Measurements from ENCODE around the gene YWHAQ. TPM values are rescaled to one million over a fixed set of nuclear protein-coding genes. Genes with fewer than 3 reads are reported as not detected.

The YWHAQ gene
- polyA plus RNA-seq, 1 of the 3 experiments (the other 2 are of a cell fraction) = 240 TPM

GRCh38 chr2:9663008-9663879 is 32.4 kb upstream of the YWHAQ start:
- H3K4me1 ChIP-seq (ENCODE audit: control insufficient read depth in 1 of 2, insufficient read depth in 2 of 2, low read depth in 1 of 2, low read length in 1 of 2) = peaks cover 0 to 17% of the 10 kb centered on the region in 2 experiments; a peak in 3 of 4 replicates
- no peak for DNase-seq
- H2AFZ ChIP-seq (ENCODE audit: low read depth) = no peak overlapping the region; the same call in 1 of the 2 replicates
- no peak for TF ChIP-seq GABPA (IDR thresholded peaks at IDR 0.05; ENCODE audit: low read depth)
- no peak for TF ChIP-seq EZH2phosphoT487 (IDR thresholded peaks at IDR 0.05; ENCODE audit: borderline replicate concordance, low read depth)
- TF ChIP-seq, protein P1, sequence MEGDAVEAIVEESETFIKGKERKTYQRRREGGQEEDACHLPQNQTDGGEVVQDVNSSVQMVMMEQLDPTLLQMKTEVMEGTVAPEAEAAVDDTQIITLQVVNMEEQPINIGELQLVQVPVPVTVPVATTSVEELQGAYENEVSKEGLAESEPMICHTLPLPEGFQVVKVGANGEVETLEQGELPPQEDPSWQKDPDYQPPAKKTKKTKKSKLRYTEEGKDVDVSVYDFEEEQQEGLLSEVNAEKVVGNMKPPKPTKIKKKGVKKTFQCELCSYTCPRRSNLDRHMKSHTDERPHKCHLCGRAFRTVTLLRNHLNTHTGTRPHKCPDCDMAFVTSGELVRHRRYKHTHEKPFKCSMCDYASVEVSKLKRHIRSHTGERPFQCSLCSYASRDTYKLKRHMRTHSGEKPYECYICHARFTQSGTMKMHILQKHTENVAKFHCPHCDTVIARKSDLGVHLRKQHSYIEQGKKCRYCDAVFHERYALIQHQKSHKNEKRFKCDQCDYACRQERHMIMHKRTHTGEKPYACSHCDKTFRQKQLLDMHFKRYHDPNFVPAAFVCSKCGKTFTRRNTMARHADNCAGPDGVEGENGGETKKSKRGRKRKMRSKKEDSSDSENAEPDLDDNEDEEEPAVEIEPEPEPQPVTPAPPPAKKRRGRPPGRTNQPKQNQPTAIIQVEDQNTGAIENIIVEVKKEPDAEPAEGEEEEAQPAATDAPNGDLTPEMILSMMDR (IDR thresholded peaks at IDR 0.05) = no peak
- no peak overlapping the region for H3K4me3 ChIP-seq (ENCODE audit: low read depth in 2 of 2, low read length in 1 of 2)
- no peaks in the 10 kb centered on the region for H3K79me2 ChIP-seq (ENCODE audit: insufficient read depth)
- WGBS (ENCODE audit: low lambda C conversion rate) = 80% methylated on average over 7 of the region's 7 CpGs
- H3K27me3 ChIP-seq (ENCODE audit: insufficient read depth) = no peaks in the 10 kb centered on the region
- no peak overlapping the region for H3K27ac ChIP-seq (ENCODE audit: low read depth in 2 of 2, low read length in 1 of 2)
- ChIA-PET CTCF (interaction anchor here (0.6 kb wide), 1 partner anchor 137 kb away, joined by 4 read pairs; no protein-coding TSS in a partner anchor), POLR2A (no interaction called here)
- H3K4me2 ChIP-seq = no peak overlapping the region
- no peak overlapping the region for H3K9ac ChIP-seq
- H4K20me1 ChIP-seq (ENCODE audit: insufficient read depth) = no peaks in the 10 kb centered on the region
- no peaks in the 10 kb centered on the region for H3K9me2 ChIP-seq
- no peaks in the 10 kb centered on the region for H3K36me3 ChIP-seq (replicated peaks in 1 of 2; ENCODE audit: control insufficient read depth in 1 of 2, insufficient read depth in 2 of 2, low read length in 1 of 2)
- H3K9me3 ChIP-seq = no peaks in the 10 kb centered on the region
- H3F3A ChIP-seq (replicated peaks; ENCODE audit: insufficient read depth) = peaks cover 11% of the 10 kb centered on the region

GRCh38 chr2:9661261-9661660 is 30.5 kb upstream of the YWHAQ start:
- CTCF ChIA-PET = no interaction called here
- TF ChIP-seq CHD2 (IDR thresholded peaks at IDR 0.05; ENCODE audit: low read length, partially characterized antibody) (no peak), GATA2 (CRISPR knock-in tag; IDR thresholded peaks at IDR 0.05) (no peak), RAD21 (IDR thresholded peaks at IDR 0.05; ENCODE audit: low read length) (no peak), TEAD4 (IDR thresholded peaks at IDR 0.05; ENCODE audit: borderline replicate concordance, insufficient read depth) (no peak), NRF1 (IDR thresholded peaks at IDR 0.05; ENCODE audit: low read depth, low read length) (no peak), SIN3A (IDR thresholded peaks at IDR 0.05; ENCODE audit: borderline replicate concordance, low read depth, low read length) (no peak), FOXJ3 (CRISPR knock-in tag; IDR thresholded peaks at IDR 0.05) (no peak), MEF2A (IDR thresholded peaks at IDR 0.05; ENCODE audit: borderline replicate concordance, low read depth) (no peak), USF1 (IDR thresholded peaks at IDR 0.05; ENCODE audit: borderline replicate concordance, low read depth) (no peak), YY1 (IDR thresholded peaks at IDR 0.05; ENCODE audit: low read depth) (no peak), IRF3 (IDR thresholded peaks at IDR 0.05; ENCODE audit: low read depth, low read length) (no peak)
- TF ChIP-seq, protein P2, sequence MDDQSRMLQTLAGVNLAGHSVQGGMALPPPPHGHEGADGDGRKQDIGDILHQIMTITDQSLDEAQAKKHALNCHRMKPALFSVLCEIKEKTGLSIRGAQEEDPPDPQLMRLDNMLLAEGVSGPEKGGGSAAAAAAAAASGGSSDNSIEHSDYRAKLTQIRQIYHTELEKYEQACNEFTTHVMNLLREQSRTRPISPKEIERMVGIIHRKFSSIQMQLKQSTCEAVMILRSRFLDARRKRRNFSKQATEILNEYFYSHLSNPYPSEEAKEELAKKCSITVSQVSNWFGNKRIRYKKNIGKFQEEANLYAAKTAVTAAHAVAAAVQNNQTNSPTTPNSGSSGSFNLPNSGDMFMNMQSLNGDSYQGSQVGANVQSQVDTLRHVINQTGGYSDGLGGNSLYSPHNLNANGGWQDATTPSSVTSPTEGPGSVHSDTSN (IDR thresholded peaks at IDR 0.05) = no peak
- TF ChIP-seq, protein P3, sequence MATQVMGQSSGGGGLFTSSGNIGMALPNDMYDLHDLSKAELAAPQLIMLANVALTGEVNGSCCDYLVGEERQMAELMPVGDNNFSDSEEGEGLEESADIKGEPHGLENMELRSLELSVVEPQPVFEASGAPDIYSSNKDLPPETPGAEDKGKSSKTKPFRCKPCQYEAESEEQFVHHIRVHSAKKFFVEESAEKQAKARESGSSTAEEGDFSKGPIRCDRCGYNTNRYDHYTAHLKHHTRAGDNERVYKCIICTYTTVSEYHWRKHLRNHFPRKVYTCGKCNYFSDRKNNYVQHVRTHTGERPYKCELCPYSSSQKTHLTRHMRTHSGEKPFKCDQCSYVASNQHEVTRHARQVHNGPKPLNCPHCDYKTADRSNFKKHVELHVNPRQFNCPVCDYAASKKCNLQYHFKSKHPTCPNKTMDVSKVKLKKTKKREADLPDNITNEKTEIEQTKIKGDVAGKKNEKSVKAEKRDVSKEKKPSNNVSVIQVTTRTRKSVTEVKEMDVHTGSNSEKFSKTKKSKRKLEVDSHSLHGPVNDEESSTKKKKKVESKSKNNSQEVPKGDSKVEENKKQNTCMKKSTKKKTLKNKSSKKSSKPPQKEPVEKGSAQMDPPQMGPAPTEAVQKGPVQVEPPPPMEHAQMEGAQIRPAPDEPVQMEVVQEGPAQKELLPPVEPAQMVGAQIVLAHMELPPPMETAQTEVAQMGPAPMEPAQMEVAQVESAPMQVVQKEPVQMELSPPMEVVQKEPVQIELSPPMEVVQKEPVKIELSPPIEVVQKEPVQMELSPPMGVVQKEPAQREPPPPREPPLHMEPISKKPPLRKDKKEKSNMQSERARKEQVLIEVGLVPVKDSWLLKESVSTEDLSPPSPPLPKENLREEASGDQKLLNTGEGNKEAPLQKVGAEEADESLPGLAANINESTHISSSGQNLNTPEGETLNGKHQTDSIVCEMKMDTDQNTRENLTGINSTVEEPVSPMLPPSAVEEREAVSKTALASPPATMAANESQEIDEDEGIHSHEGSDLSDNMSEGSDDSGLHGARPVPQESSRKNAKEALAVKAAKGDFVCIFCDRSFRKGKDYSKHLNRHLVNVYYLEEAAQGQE (IDR thresholded peaks at IDR 0.05; ENCODE audit: low read depth, low read length) = no peak

More at GRCh38 chr2:9661261-9661660, 30.5 kb upstream of the YWHAQ start:
- H3K27ac ChIP-seq (ENCODE audit: low read depth in 2 of 2, low read length in 1 of 2) = no peak overlapping the region
- no peaks in the 10 kb centered on the region for H4K20me1 ChIP-seq (ENCODE audit: insufficient read depth)
- H3K4me2 ChIP-seq = no peak overlapping the region
- H3K4me3 ChIP-seq (ENCODE audit: low read depth in 2 of 2, low read length in 1 of 2) = no peak overlapping the region
- H3K9me2 ChIP-seq = no peaks in the 10 kb centered on the region
- H3K4me1 ChIP-seq (ENCODE audit: control insufficient read depth in 1 of 2, insufficient read depth in 2 of 2, low read depth in 1 of 2, low read length in 1 of 2) = peaks cover 0 to 28% of the 10 kb centered on the region in 2 experiments; a peak in 3 of 4 replicates
- no peaks in the 10 kb centered on the region for H3K27me3 ChIP-seq (ENCODE audit: insufficient read depth)
- DNase-seq = no peak
- H3F3A ChIP-seq (replicated peaks; ENCODE audit: insufficient read depth) = peaks cover 17% of the 10 kb centered on the region
- no peaks in the 10 kb centered on the region for H3K79me2 ChIP-seq (ENCODE audit: insufficient read depth)
- 82% methylated on average over 8 of the region's 8 CpGs for WGBS (ENCODE audit: low lambda C conversion rate)
- no peak overlapping the region for H3K9ac ChIP-seq
- POLR2A ChIA-PET = no interaction called here
- H2AFZ ChIP-seq (ENCODE audit: low read depth) = no peak overlapping the region
- H3K36me3 ChIP-seq (replicated peaks in 1 of 2; ENCODE audit: control insufficient read depth in 1 of 2, insufficient read depth in 2 of 2, low read length in 1 of 2) = no peaks in the 10 kb centered on the region
- H3K9me3 ChIP-seq = no peaks in the 10 kb centered on the region

Measured in SK-N-SH (cell line).